ENCODE measurements around the gene CNDP1.

DNA sequence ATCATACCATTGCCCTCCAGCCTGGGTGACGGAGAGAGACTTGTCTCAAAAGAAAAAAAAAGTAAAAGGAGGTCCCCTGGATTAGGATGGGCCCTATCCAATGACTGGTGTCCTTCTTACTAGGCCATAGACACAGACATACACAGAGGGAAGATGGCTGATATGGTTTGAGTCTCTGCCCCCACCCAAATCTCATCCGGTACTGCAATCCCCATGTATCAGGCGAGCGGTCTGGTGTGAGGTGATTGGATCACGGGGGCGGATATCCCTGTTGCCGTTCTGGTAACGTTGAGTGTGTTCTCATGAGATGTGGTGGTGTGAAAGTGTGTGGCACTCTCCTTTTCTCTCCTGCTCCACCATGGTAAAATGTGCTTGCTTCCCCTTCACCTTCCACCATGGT lies 45.9 kb upstream of the CNDP1 start:
- TF ChIP-seq CTCF (IDR thresholded peaks at IDR 0.05) (no peak), EZH2 (IDR thresholded peaks at IDR 0.05; ENCODE audit: borderline replicate concordance, insufficient read depth, low read depth, low read length, poor library complexity, severe bottlenecking) (no peak)

All from B cell (primary cell).